ENCODE results near the gene CYP26B1. TPM values are rescaled to one million over a fixed set of nuclear protein-coding genes. Genes with fewer than 3 reads are reported as not detected.

CYP26B1 gene
- total and polyA plus RNA-seq, 9 of the 15 experiments (the other 6 are each of a cell fraction or from before 2014, with no cell fraction given): 0.01 to 0.13 (median 0.04) TPM; not detected in 6

- TF ChIP-seq POLR2H (tag; IDR thresholded peaks at IDR 0.05; ENCODE audit: low read depth): no peak
- TF ChIP-seq RUNX1 (IDR thresholded peaks at IDR 0.05; ENCODE audit: low read depth): no peak
- TF ChIP-seq NELFE (IDR thresholded peaks at IDR 0.05; ENCODE audit: insufficient read depth, insufficient read length): no peak
- TF ChIP-seq ZFP30 (CRISPR knock-in tag; IDR thresholded peaks at IDR 0.05; ENCODE audit: borderline replicate concordance): no peak
- no peak for TF ChIP-seq ARNT (IDR thresholded peaks at IDR 0.05)
- TF ChIP-seq HDAC6 (IDR thresholded peaks at IDR 0.05; ENCODE audit: low read depth, low read length): no peak
- TF ChIP-seq, protein P1, sequence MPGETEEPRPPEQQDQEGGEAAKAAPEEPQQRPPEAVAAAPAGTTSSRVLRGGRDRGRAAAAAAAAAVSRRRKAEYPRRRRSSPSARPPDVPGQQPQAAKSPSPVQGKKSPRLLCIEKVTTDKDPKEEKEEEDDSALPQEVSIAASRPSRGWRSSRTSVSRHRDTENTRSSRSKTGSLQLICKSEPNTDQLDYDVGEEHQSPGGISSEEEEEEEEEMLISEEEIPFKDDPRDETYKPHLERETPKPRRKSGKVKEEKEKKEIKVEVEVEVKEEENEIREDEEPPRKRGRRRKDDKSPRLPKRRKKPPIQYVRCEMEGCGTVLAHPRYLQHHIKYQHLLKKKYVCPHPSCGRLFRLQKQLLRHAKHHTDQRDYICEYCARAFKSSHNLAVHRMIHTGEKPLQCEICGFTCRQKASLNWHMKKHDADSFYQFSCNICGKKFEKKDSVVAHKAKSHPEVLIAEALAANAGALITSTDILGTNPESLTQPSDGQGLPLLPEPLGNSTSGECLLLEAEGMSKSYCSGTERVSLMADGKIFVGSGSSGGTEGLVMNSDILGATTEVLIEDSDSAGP (CRISPR knock-in tag; IDR thresholded peaks at IDR 0.05): no peak
Measured at GRCh38 chr2:72131916-72132841, 15.5 kb downstream of the CYP26B1 start (continued).

- BruUV-seq (replicated peaks): no TSS peak
- H3K27ac ChIP-seq (ENCODE audit: extremely low read depth, low read depth, low read length): no peak overlapping the region
- no peak overlapping the region for H3K9ac ChIP-seq (ENCODE audit: insufficient read depth in 1 of 2, low read depth in 2 of 2, low read length in 2 of 2)
- CTCF ChIA-PET (ENCODE audit: low intra/inter-chr PET ratio): no interaction called here
- POLR2A ChIA-PET: no interaction called here
- no peaks in the 10 kb centered on the region for H3K9me1 ChIP-seq (ENCODE audit: control insufficient read depth, insufficient read depth, low read length)
- H3K27me3 ChIP-seq (ENCODE audit: control insufficient read depth in 2 of 2, insufficient read depth in 2 of 2, low read length in 2 of 2): peaks cover 5 to 58% of the 10 kb centered on the region in 2 experiments; a peak in 3 of 5 replicates
- no peak overlapping the region for H3K4me2 ChIP-seq (ENCODE audit: insufficient read depth, low read length)
- H3K9me3 ChIP-seq (replicated peaks; ENCODE audit: control insufficient read depth, insufficient read depth, low read depth, low read length): no peaks in the 10 kb centered on the region
- in situ Hi-C loops (cut with MboI) (no loop called here), intact Hi-C loops (cut with micrococcal nuclease) (no loop called here)
- no peaks in the 10 kb centered on the region for H3K36me3 ChIP-seq (ENCODE audit: control insufficient read depth, insufficient read depth, low read length)
- WGBS (ENCODE audit: insufficient coverage, low coverage, missing lambda C conversion rate): 0% methylated on average over 10 of the region's 16 CpGs
- peaks cover 4% of the 10 kb centered on the region; the same call in 1 of the 2 replicates for H4K20me1 ChIP-seq (replicated peaks; ENCODE audit: control insufficient read depth, insufficient read depth, low read length)
- H3K4me1 ChIP-seq (replicated peaks in 1 of 2; ENCODE audit: control insufficient read depth in 2 of 2, insufficient read depth in 2 of 2, low read length in 2 of 2): peaks cover 0 to 3% of the 10 kb centered on the region in 2 experiments; a peak in 2 of 5 replicates
- ATAC-seq: no peak
- no peak overlapping the region for H2AFZ ChIP-seq (ENCODE audit: low read depth, low read length)
- no peak for FAIRE-seq
- DNase-seq (ENCODE audit: extremely low read depth in 1 of 4, low spot score in 3 of 4): no peak
- H3K79me2 ChIP-seq (ENCODE audit: control insufficient read depth, insufficient read depth, low read length): no peaks in the 10 kb centered on the region
- no peak overlapping the region for H3K4me3 ChIP-seq
- TF ChIP-seq PTRF (tag; IDR thresholded peaks at IDR 0.05) (no peak), NR0B1 (IDR thresholded peaks at IDR 0.05; ENCODE audit: partially characterized antibody) (no peak), ATF7 (IDR thresholded peaks at IDR 0.05) (no peak), TOE1 (IDR thresholded peaks at IDR 0.05; ENCODE audit: borderline replicate concordance) (no peak), TOE1 (CRISPR knock-in tag; IDR thresholded peaks at IDR 0.05; ENCODE audit: borderline replicate concordance, low read depth) (no peak), YBX1 (IDR thresholded peaks at IDR 0.05) (no peak), MYC (IDR thresholded peaks at IDR 0.05; ENCODE audit: low read depth, low read length) (no peak), MYC (CRISPR knock-in tag; IDR thresholded peaks at IDR 0.05; ENCODE audit: borderline replicate concordance, low read depth) (no peak), CBX8 (IDR thresholded peaks at IDR 0.05; ENCODE audit: borderline replicate concordance, extremely low read depth, low read depth, low read length, poor library complexity, severe bottlenecking) (no peak), MCM5 (IDR thresholded peaks at IDR 0.05; ENCODE audit: low read depth) (no peak), SETDB1 (IDR thresholded peaks at IDR 0.05; ENCODE audit: low read length) (no peak), ZZZ3 (IDR thresholded peaks at IDR 0.05) (no peak)
Measured at GRCh38 chr2:72131371-72131891, 16.2 kb downstream of the CYP26B1 start.
